Natural killer cell (primary cell): ENCODE measurements around the gene ARHGEF37. TPM values are rescaled to one million over a fixed set of nuclear protein-coding genes. Genes with fewer than 3 reads are reported as not detected.
"Not testable (repeated sequence)": the region's sequence is repeated elsewhere in the genome, so short reads cannot be mapped to it uniquely, and the experiment has no call there.

Experiments used
- ATAC-seq, 3 donors: fragments of 150-1000 bp in 2 of 3; fragments of 200-7000 bp in 1 of 3; cut with Tn5 transposase; 1 replicate in 1 of 3; 2 replicates in 2 of 3; pipeline ENCODE4 v1.10.0; 2021; ENCODE audit warnings: mild to moderate bottlenecking in 2 of 3, moderate library complexity in 2 of 3
- DNase-seq, 2 donors: peaks; one replicate each; pipeline versions ENCODE4 v3.0.0 to v3.0.0-alpha.2; 2013 to 2021; ENCODE audit warnings: mixed read lengths in 1 of 2
- H3K27ac ChIP-seq: one replicate; pipeline ENCODE4 v1.5.1; 2013; ENCODE audit warnings: mild to moderate bottlenecking, low read length
- H3K27me3 ChIP-seq: one replicate; pipeline ENCODE4 v1.6.1; 2013; ENCODE audit warnings: low read length; ENCODE audit not compliant: control insufficient read depth, insufficient read depth
- H3K36me3 ChIP-seq: one replicate; pipeline ENCODE4 v1.6.1; 2013; ENCODE audit warnings: low read length; ENCODE audit not compliant: control insufficient read depth, insufficient read depth
- H3K4me1 ChIP-seq: one replicate; pipeline ENCODE4 v1.6.1; 2013; ENCODE audit warnings: low read length; ENCODE audit not compliant: control insufficient read depth, insufficient read depth
- H3K4me3 ChIP-seq: one replicate; pipeline ENCODE4 v1.5.1; 2013; ENCODE audit warnings: low read length
- H3K9me3 ChIP-seq: one replicate; pipeline ENCODE4 v1.6.1; 2013; ENCODE audit warnings: low read length; ENCODE audit not compliant: control insufficient read depth, insufficient read depth
- H3K27ac Mint-ChIP-seq, 2 donors: one replicate each; pipeline ENCODE4 v1.8.0; 2022; ENCODE audit warnings: mild to moderate bottlenecking in 2 of 2, mixed read lengths in 2 of 2, moderate library complexity in 1 of 2
- H3K27me3 Mint-ChIP-seq, 2 donors: one replicate each; pipeline ENCODE4 v1.8.0; 2022; ENCODE audit warnings: low read depth in 2 of 2, mixed read lengths in 2 of 2
- H3K36me3 Mint-ChIP-seq: one replicate; pipeline ENCODE4 v1.8.0; 2022; ENCODE audit warnings: mixed read lengths
- H3K4me1 Mint-ChIP-seq, 2 donors: one replicate each; pipeline ENCODE4 v1.8.0; 2022; ENCODE audit warnings: mixed read lengths in 2 of 2
- H3K4me3 Mint-ChIP-seq: one replicate; pipeline ENCODE4 v1.8.0; 2022; ENCODE audit warnings: mild to moderate bottlenecking, moderate library complexity, mixed read lengths
- H3K9me3 Mint-ChIP-seq, 2 donors: one replicate each; pipeline ENCODE4 v1.8.0; 2022; ENCODE audit warnings: mixed read lengths in 2 of 2
- WGBS: methylation state at CpG from one replicate; pipeline ENCODE4 v1.1.7; 2013; ENCODE audit warnings: missing lambda C conversion rate; ENCODE audit not compliant: insufficient coverage; 5-methylcytosine and 5-hydroxymethylcytosine counted together
- intact Hi-C: fragments of 100-400 bp; cut with micrococcal nuclease; formaldehyde crosslinking; loops from one replicate; pipeline ENCODE4 v1.14.2; 2022
- total RNA-seq, 4 donors: library from RNA; stranded (reverse); fragments of 120-200 nt in 1 of 4; gene quantifications; one replicate each; pipeline versions ENCODE4 v1.2.3 to v1.2.4, GENCODE V29; 2013 to 2022
- TF ChIP-seq, protein P1 (sequence below): fragments of 200-600 bp; IDR thresholded peaks from one replicate; pipeline ENCODE4 v1.8.0; 2022; ENCODE audit warnings: antibody characterized with exemption

Gene ARHGEF37
- total RNA-seq, 3 donors from 2014 or later (not counting 1 experiment from before 2014, with no cell fraction given): 0.61 to 2.6 TPM; not detected in 1

- no peaks in the 10 kb centered on the region for H3K36me3 ChIP-seq
- intact Hi-C loops: no loop called here
- H3K9me3 ChIP-seq: no peaks in the 10 kb centered on the region
- no peaks in the 10 kb centered on the region for H3K9me3 Mint-ChIP-seq
- DNase-seq (no peak), ATAC-seq (no peak)
- H3K4me3 Mint-ChIP-seq: no peak overlapping the region
- no peak overlapping the region for H3K27ac Mint-ChIP-seq
- 95% methylated on average over 7 of the region's 7 CpGs for WGBS
- no peaks in the 10 kb centered on the region for H3K4me1 Mint-ChIP-seq
- TF ChIP-seq, protein P1, sequence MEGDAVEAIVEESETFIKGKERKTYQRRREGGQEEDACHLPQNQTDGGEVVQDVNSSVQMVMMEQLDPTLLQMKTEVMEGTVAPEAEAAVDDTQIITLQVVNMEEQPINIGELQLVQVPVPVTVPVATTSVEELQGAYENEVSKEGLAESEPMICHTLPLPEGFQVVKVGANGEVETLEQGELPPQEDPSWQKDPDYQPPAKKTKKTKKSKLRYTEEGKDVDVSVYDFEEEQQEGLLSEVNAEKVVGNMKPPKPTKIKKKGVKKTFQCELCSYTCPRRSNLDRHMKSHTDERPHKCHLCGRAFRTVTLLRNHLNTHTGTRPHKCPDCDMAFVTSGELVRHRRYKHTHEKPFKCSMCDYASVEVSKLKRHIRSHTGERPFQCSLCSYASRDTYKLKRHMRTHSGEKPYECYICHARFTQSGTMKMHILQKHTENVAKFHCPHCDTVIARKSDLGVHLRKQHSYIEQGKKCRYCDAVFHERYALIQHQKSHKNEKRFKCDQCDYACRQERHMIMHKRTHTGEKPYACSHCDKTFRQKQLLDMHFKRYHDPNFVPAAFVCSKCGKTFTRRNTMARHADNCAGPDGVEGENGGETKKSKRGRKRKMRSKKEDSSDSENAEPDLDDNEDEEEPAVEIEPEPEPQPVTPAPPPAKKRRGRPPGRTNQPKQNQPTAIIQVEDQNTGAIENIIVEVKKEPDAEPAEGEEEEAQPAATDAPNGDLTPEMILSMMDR: no peak
- H3K4me3 ChIP-seq: no peak overlapping the region
- no peaks in the 10 kb centered on the region for H3K36me3 Mint-ChIP-seq
- no peaks in the 10 kb centered on the region for H3K4me1 ChIP-seq
- H3K27me3 Mint-ChIP-seq: peaks cover 6% of the 10 kb centered on the region in 2 donors
- no peak overlapping the region for H3K27ac ChIP-seq
- H3K27me3 ChIP-seq: no peaks in the 10 kb centered on the region
Observed at GRCh38 chr5:149597618-149598017, 16.3 kb downstream of the ARHGEF37 start.

GRCh38 chr5:149598234-149598633, 16.9 kb downstream of the ARHGEF37 start:
- intact Hi-C loops, ATAC-seq, H3K4me3 ChIP-seq, H3K9me3 Mint-ChIP-seq, H3K4me3 Mint-ChIP-seq, H3K36me3 Mint-ChIP-seq, DNase-seq, H3K4me1 ChIP-seq, H3K27me3 ChIP-seq, H3K9me3 ChIP-seq, H3K36me3 ChIP-seq, H3K27ac ChIP-seq, H3K27ac Mint-ChIP-seq, H3K4me1 Mint-ChIP-seq, H3K27me3 Mint-ChIP-seq: not testable (repeated sequence)
- WGBS: 100% methylated on average over 2 of the region's 2 CpGs

DNA sequence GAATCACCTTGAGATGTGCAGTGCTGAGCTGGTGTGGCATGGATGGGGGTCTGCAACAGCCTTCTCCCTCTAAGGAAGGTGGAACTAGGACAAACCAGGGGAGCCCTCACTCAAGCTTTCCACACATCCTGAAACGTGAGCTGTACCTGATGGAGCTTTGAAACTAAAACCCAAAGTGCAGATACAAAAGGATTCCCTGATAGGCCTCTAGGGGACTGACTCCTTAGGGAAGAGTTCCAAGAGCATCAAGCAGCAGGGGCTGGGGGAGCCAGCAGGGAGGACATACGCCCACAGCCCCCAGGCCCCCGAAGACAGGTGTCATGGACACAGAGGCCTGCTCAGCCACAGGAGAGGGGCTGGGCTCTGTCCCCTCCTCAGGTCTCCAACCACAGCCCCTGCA, 17.7 kb downstream of the ARHGEF37 start:
- DNase-seq: no peak
- H3K4me1 ChIP-seq: no peaks in the 10 kb centered on the region
- H3K27ac ChIP-seq: no peak overlapping the region
- Mint-ChIP-seq H3K36me3 (no peaks in the 10 kb centered on the region), H3K27ac (no peak overlapping the region), H3K9me3 (no peaks in the 10 kb centered on the region), H3K27me3 (no peaks in the 10 kb centered on the region), H3K4me3 (no peak overlapping the region), H3K4me1 (no peaks in the 10 kb centered on the region)
- H3K27me3 ChIP-seq: no peaks in the 10 kb centered on the region
- intact Hi-C loops: no loop called here
- no peak overlapping the region for H3K4me3 ChIP-seq
- TF ChIP-seq, protein P1: no peak
- ATAC-seq: no peak
- 90% methylated on average over 3 of the region's 3 CpGs for WGBS
- H3K9me3 ChIP-seq: no peaks in the 10 kb centered on the region
- no peaks in the 10 kb centered on the region for H3K36me3 ChIP-seq

DNA sequence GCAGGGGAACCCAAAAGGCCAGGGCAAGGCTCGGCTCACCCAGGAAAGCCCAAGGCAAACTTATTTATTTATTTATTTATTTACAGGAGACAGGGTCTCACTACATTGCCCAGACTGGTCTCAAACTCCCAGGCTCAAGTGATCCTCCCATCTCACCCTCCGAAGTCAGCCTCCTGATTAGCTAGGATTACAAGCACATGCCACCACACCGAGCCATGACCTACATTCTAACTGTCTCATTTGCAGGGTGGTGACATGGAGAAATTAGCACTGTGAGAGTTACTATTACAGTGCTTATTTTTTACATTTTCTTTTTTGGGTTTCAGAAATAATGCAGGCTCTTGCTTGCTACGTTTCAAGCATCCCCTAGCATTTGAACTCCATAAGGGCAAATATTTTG, 18.1 kb downstream of the ARHGEF37 start:
- no peak for DNase-seq
- no peaks in the 10 kb centered on the region for H3K27me3 Mint-ChIP-seq
- intact Hi-C loops: no loop called here

More for the DNA sequence above, 18.1 kb downstream of the ARHGEF37 start:
- TF ChIP-seq, protein P1: no peak
- Mint-ChIP-seq H3K4me1 (no peaks in the 10 kb centered on the region), H3K36me3 (no peaks in the 10 kb centered on the region), H3K9me3 (no peaks in the 10 kb centered on the region), H3K27ac (no peak overlapping the region), H3K4me3 (no peak overlapping the region)
- no peaks in the 10 kb centered on the region for H3K9me3 ChIP-seq
- H3K4me3 ChIP-seq: no peak overlapping the region
- no peak for ATAC-seq
- no peak overlapping the region for H3K27ac ChIP-seq
- no peaks in the 10 kb centered on the region for H3K4me1 ChIP-seq
- no peaks in the 10 kb centered on the region for H3K27me3 ChIP-seq
- H3K36me3 ChIP-seq: no peaks in the 10 kb centered on the region
- WGBS: 100% methylated on average over 1 of the region's 4 CpGs
